ENCODE measurements around the gene DHPS. TPM values are rescaled to one million over a fixed set of nuclear protein-coding genes. Genes with fewer than 3 reads are reported as not detected.
"Not testable (repeated sequence)": the region's sequence is repeated elsewhere in the genome, so short reads cannot be mapped to it uniquely, and the experiment has no call there.

Gene DHPS
- total and polyA plus RNA-seq, 2 of the 13 experiments (the other 11 are each of a cell fraction or from before 2014, with no cell fraction given) = 43.3 to 84.3 TPM

DNA sequence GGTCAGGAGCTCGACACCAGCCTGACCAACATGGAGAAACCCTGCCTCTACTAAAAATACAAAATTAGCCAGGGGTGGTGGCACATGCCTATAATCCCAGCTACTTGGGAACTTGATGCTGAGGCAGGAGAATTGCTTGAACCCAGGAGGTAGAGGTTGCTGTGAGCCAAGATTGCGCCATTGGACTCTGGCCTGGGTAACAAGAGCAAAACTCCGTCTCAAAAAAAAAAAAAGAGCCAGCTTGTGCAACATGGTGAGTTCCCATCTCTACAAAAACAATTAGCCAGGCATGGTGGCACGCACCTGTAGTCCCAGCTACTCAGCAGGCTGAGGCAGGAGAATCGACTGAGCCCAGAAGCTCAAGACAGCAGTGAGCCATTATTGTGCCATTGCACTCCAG lies 3.6 kb downstream of the DHPS start:
- H3K9ac ChIP-seq (ENCODE audit: insufficient read depth, low read depth, low read length); FAIRE-seq; CTCF ChIA-PET (ENCODE audit: low intra/inter-chr PET ratio, low total read pairs); H3K27me3 ChIP-seq (ENCODE audit: control insufficient read depth in 1 of 2, insufficient read depth in 2 of 2, low read length in 2 of 2); H4K20me1 ChIP-seq (ENCODE audit: insufficient read depth, low read length); H2AFZ ChIP-seq (ENCODE audit: low read length); H3K79me2 ChIP-seq (ENCODE audit: insufficient read depth, low read length); H3K4me3 ChIP-seq (replicated peaks in 1 of 3; ENCODE audit: insufficient read depth in 1 of 3, low read depth in 2 of 3, low read length in 3 of 3); H3K27ac ChIP-seq (ENCODE audit: extremely low read length, insufficient read depth, low read length); H3K9me3 ChIP-seq (ENCODE audit: low read length); in situ Hi-C loops (cut with HindIII; ENCODE audit: extremely low pct_ligation_motif_present, low pct_unique_long_range_greater_than_20kb); ATAC-seq; BruUV-seq (replicated peaks); intact Hi-C loops (cut with micrococcal nuclease; ENCODE audit: unreplicated experiment); H3K4me2 ChIP-seq (ENCODE audit: low read depth, low read length): not testable (repeated sequence)
- POLR2A ChIA-PET = interaction anchor here (0.8 to 2.5 kb wide), 4 partner anchors 9 to 45 kb away, joined by 3 to 9 read pairs (median 3); partner anchors contain the start of genes FBXW9, MAN2B1 and WDR83
- 77% methylated on average over 5 of the region's 5 CpGs for WGBS (ENCODE audit: low lambda C conversion rate)
- peaks cover 16% of the 10 kb centered on the region for H3K4me1 ChIP-seq (ENCODE audit: insufficient read depth, low read length)
- TF ChIP-seq CEBPB (IDR thresholded peaks at IDR 0.05; ENCODE audit: borderline replicate concordance, low read depth, low read length) = peak; percentile 55; the same call in 1 of the 2 replicates
- TF ChIP-seq ZNF362 (CRISPR knock-in tag; IDR thresholded peaks at IDR 0.05; ENCODE audit: borderline replicate concordance) = peak; percentile 46; the same call in 1 of the 2 replicates
- peaks cover 32 to 57% of the 10 kb centered on the region in 2 experiments for H3K36me3 ChIP-seq (replicated peaks in 1 of 2; ENCODE audit: control insufficient read depth in 1 of 2, insufficient read depth in 2 of 2, low read length in 2 of 2)
- DNase-seq (ENCODE audit: low spot score) = peak; percentile 24

DNA sequence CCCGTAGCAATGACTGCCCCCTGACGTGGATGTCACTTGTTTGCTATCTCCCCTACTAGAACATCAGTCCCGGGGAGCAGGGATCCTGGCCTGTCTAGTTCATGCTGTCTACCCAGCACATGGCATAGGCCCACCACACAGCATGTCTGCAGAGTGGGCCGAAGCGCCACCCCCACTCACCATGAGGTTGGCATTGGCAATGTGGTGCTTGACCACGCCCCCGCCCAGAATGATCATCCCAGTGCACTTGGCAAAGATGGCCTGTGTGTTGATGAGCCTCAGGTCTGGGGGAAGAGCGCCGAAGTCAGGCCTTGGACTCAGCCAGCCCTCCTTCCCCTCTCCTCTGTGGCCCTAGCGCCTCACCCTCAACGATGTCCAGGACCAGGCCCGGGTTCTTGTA lies 4.8 kb downstream of the DHPS start:
- TF ChIP-seq KAT8 (CRISPR knock-in tag; IDR thresholded peaks at IDR 0.05) (no peak), PLRG1 (conservative IDR thresholded peaks at IDR 0.05) (no peak), ZBTB7A (CRISPR knock-in tag; IDR thresholded peaks at IDR 0.05) (no peak), ZNF282 (IDR thresholded peaks at IDR 0.05; ENCODE audit: partially characterized antibody) (no peak), AGO2 (optimal IDR thresholded peaks at IDR 0.05; ENCODE audit: low read depth, low read length) (peak; percentile 50)
- H3K27me3 ChIP-seq (ENCODE audit: control insufficient read depth in 1 of 2, insufficient read depth in 2 of 2, low read length in 2 of 2) = no peaks in the 10 kb centered on the region; a peak in 1 of 5 replicates
- H3K79me2 ChIP-seq (ENCODE audit: insufficient read depth, low read length) = peaks cover 5% of the 10 kb centered on the region
- in situ Hi-C loops (cut with HindIII; ENCODE audit: extremely low pct_ligation_motif_present, low pct_unique_long_range_greater_than_20kb) (no loop called here), intact Hi-C loops (cut with micrococcal nuclease; ENCODE audit: unreplicated experiment) (no loop called here)
- FAIRE-seq (no peak), ATAC-seq (no peak), DNase-seq (ENCODE audit: low spot score) (no peak)
- H3K27ac ChIP-seq (ENCODE audit: extremely low read length, insufficient read depth, low read length) = no peak overlapping the region
- H2AFZ ChIP-seq (ENCODE audit: low read length) = no peak overlapping the region
- ChIA-PET CTCF (ENCODE audit: low intra/inter-chr PET ratio, low total read pairs) (interaction anchor here (0.8 to 1.1 kb wide), 2 partner anchors 113 to 114 kb away, joined by 3 read pairs; partner anchors contain the start of gene JUNB), POLR2A (interaction anchor here (0.9 to 2.5 kb wide), 4 partner anchors 11 to 66 kb away, joined by 3 to 9 read pairs (median 5); partner anchors contain the start of genes FBXW9, GET3, MAN2B1 and WDR83)
- no peaks in the 10 kb centered on the region for H3K9me3 ChIP-seq (ENCODE audit: low read length)
- H3K4me1 ChIP-seq (ENCODE audit: insufficient read depth, low read length) = peaks cover 16% of the 10 kb centered on the region
- no peak overlapping the region for H3K4me3 ChIP-seq (replicated peaks in 1 of 3; ENCODE audit: insufficient read depth in 1 of 3, low read depth in 2 of 3, low read length in 3 of 3)
- WGBS (ENCODE audit: low lambda C conversion rate) = over 99% methylated on average over 12 of the region's 12 CpGs
- H4K20me1 ChIP-seq (ENCODE audit: insufficient read depth, low read length) = peaks cover 2% of the 10 kb centered on the region; the same call in 1 of the 2 replicates
- no peak overlapping the region for H3K4me2 ChIP-seq (ENCODE audit: low read depth, low read length)
- no TSS peak for BruUV-seq (replicated peaks)
- H3K36me3 ChIP-seq (replicated peaks in 1 of 2; ENCODE audit: control insufficient read depth in 1 of 2, insufficient read depth in 2 of 2, low read length in 2 of 2) = peaks cover 36 to 63% of the 10 kb centered on the region in 2 experiments
- H3K9ac ChIP-seq (ENCODE audit: insufficient read depth, low read depth, low read length) = no peak overlapping the region
